Raji (cell line): ENCODE results near the gene CRIM1.

ENCODE experiments used
- POLR2A ChIP-seq: IDR thresholded peaks from 2 replicates; pipeline ENCODE4 v1.6.1; 2011; ENCODE audit warnings: low read depth, low read length, control low read depth; ENCODE audit not compliant: insufficient read depth

The CRIM1 gene

DNA sequence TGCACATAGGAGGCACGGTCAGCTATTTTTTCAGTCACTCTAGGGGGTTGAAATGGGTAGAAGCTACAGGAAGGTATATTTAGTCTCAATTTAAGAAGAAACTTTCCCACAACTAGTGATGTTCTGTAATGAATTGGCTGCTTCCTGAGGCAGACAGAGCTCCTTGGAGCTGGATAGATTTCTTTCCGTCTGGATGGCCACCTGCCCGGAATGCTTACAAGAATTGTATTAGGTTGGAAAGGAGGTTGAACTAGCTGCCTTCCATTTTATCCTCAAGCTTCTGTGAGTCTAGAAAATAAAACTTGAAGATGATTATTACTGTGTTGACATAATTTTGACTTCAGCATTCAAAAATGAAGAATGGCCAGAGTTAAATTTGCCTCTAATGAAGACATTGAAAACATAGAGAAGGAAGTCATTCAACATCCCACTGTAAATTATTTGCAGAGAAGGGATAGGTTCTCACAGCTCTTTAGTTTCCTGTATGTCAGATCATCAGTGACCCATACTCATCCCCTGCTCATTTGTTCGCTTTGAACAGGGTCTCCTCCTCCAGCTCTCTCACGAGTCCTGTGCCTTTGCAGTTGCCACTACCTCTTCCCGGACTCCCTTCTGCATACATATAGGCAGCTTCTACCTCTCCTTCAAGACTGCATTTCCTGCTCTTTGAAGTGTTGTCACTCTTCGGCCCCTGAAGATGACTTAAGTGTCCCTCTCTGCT lies 88.8 kb downstream of the CRIM1 start:
- no peak for TF ChIP-seq POLR2A

DNA sequence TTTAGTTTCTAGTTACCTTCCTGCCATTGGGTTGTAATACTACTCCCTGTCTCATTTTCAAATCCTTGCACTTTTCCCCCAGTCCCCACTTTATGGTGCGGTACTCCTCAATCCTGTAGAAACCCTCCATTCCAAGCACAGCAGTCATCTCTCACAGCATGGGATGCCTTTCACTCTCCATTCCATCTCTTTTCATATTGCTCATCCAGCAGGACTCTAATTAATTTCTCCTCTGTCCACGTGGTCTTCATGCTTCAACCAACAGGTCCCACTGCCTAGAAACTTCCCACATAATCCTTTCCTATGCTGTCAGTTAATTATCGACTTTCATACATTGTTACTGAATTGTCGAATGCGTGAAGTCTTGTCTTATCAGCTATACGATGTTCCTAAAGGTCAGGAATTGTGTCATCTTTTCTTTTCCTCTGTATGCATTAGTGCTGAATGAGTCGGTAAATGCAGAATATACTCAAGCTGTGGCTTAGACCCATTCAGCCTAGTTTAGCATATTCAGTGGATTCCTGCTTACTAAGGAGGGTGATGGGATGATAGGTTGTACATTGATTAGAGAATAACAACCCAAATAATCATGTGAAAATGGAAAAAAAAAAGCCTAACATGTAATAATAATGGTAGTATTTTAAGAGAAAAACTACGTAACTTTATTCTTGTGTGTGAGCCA lies 89.7 kb downstream of the CRIM1 start:
- no peak for TF ChIP-seq POLR2A

DNA sequence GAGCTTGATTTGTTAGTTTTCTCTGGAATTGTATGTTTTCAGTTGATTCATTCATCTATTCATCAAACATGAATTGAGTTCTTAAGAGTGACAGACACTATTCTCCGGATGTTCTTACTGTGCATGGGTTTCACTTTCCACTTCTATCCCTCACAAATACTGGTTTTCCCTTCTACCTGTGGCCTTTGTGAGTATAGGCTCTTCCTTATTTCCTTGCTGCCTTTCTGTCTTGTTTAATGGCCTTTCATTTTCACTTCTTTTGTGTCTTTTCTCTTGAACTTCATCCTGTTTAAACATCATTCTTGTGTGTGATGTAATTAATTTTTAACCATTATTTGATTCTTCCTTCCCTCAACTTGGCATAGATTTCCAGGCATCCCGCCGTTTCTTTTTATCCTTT lies 90.7 kb downstream of the CRIM1 start:
- no peak for TF ChIP-seq POLR2A

DNA sequence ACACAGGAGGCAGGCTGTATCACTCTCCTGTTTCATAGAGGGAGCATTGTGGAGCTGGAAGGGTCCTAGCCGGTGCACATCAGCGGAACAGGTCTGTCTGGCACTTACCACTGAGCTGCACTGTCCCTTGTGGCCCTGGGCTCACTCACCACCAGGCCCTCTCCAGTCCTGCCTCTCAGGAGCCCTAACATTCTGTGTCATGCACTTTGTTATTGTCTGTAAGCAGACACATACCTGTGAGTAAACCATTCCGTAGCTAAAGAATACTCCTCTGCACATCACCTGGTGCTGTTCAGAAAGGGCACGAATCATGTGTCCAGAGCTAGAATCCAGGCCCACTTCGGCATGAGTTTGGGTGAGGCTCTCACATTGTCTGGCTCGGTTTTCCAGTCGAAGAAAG lies 93.6 kb downstream of the CRIM1 start:
- no peak for TF ChIP-seq POLR2A

DNA sequence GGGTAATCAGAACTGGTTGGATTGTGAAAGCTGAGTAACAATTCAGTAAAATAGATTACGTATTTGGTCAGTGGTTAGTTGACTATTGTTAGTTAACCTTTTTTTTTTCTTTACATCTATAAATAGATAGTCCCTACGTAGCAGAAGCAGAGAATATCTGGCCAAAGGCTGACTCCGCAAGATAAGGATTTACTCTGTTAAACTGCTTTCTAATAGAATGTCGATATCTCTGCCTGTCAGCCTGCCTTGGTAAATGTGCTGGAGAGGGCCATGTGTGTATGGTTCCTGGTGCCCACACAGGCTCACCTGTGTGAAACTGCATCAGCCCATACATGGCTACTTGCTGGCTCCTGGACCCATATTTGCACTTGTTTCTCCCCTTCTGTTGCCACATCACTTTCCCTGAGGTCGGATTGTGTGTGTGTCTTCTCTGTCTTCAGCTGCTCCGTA lies 94.4 kb downstream of the CRIM1 start:
- no peak for TF ChIP-seq POLR2A

DNA sequence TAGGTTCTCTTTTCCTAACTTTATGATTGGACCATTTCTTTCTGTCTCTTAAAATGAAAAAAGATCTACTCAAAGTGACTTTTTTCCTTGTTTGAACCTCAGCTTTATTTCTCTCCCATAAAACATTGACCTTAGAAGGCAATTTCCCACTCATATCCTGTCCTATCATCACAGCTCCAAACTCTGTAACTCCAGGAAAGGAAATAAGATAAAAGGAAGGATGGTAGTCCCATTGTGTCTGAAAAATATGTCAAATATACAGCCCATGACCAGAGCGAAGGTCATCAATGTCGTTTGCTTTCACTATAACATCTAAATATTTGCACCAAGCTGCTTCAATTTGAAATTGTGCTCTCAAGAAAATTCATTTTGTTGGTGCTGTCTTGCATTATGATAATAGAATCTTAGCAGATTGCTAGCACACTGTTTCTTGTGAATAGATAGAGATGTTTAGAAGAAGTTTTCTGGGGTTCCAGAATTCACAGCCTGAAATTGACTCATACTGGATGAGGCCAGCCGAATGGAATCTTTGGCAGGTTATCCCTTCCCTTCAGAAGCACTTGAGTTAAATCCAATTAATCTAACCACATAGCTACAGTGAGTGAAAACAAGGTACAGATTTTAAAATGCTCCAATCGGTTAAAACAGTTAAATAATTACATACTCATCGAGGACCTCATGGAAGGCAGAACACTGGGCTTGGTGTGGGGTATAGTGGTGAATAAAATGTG lies 95.1 kb downstream of the CRIM1 start:
- no peak for TF ChIP-seq POLR2A

DNA sequence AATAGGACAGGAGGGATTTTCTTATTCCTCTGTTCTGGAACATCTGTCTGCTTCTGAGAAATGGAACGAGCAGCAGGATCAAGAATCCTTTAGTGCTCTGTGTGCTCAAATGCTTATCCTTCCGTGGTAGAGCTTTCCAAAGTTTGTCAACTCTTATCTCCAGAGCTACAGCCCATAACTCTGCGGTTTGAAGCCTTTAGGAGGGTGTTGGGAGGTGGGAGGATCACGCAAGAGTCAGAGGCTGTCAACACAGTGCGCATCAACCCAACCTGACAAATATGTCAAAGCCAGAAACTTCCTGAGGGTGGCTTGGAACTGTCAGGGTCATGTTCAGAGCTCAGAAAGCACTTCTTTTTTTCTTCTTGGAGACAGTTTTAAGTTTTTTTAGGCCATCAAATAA lies 95.9 kb downstream of the CRIM1 start:
- TF ChIP-seq POLR2A: no peak

DNA sequence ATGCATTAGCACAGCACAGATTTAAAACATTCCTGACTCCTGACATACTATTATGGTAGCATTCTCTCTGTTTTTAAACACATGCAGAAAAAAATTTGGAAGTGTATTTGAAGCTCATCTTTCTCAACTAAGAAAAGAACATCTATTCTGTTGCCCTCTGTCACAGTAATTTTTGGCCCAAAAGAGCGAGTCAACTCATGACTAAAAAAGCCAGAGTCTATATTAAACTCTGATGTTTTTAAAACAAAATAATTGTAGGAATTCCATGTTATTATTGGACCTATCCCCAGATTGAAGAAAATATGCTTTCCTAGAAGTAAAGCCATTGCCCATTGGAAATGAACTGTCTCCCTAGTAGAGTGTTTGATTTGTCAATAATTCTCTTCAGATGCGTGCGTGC lies 96.7 kb downstream of the CRIM1 start:
- TF ChIP-seq POLR2A: no peak

DNA sequence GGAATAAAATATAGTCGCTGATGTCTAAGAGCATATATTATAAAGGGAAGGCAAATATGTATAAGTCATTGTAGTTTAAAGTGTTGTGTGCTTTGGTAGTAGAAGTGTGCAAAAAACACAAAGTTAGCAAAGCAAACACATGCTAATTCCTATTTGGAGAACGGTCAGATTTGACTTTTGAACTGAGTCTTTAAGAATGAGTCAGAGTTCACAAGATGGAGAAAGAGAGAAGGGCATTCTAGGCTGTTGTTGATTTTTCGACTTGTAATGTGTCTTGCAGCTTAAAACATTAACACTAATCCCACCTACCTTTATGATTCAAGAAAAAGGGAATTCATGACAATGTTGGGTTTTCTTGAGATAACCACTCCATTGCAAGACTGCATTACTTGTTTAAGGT lies 98.1 kb downstream of the CRIM1 start:
- no peak for TF ChIP-seq POLR2A

DNA sequence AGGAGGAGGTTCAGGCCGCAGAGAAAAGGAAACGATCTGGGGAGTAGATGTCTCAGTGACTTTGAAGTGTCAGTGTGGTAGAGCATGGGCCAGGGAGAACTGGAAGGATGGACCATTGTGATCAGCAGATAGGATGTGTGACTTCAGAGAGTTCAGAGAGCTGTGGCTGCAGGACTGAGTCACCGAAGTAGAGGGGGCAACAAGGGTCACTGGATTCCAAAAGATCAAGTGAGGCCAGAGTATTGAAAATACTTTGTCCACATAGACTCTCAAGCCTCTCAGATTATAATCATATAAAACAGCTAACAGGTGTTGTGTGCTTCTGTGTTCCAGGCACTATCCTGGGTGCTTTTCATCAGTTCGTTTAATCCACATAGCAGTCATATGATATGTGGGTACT lies 99.4 kb downstream of the CRIM1 start:
- no peak for TF ChIP-seq POLR2A

DNA sequence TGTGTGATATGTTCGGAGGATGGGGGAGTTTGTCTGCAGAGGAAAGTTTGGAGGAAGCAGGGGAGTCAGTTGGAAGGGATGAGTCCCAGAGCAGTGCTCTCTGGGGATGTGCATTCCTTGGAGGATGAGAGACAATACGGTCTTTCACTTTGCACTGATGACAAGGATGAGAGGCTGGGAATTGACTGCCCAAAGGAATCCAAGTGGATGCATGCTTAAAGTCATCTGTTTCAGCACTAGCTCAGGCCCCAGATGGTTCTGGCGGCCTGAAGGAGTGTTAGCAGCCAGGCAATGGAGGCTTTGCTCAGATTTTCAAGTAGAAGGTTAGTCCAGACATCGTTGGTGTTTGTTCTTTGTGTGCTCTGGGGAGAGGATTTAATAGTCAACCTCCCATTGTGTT lies 100.2 kb downstream of the CRIM1 start:
- TF ChIP-seq POLR2A: no peak

DNA sequence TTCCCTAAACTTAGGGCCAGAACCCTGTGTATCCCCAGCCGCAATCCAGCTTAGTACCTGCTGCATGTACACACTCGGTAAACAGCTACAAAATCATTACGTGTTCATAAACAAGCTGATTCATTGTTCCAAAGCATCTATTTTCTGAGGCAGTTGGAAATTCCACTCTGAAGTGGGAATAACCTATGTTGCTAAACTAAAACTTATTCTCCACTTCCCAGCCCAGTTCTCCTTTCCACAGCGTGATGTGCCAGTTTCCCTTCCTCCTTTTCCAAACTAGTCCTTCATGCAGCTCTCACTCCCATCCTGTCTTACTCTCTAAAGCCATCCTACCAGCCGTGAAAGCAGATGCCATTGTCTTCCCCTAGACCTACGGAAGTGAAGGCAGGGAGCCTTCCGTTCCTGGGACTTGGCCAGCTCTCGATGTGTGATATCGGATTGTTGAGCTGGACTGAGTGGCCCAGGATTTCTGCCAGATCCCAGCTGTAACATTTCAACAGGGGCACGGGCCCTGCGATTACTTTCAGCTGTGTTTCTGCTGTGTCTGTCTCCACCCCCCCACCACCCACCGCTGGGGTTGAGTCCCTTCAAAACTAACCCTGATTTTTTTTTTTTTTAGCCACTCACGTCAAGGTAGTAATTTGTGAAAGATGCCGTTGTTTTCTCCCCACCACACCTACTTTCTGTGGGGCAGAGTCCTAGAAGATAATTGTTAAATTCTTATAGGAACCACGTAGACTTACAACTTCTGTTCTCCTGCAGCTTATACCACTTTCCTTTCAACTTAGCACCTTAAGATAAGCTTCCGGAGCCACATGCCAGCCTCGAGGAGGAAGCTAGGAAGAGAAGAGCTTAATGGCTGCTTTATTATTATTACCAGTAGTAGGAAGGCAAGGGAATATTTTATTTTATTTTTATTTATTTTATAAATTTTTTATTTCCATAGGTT lies 100.9 kb downstream of the CRIM1 start:
- TF ChIP-seq POLR2A: no peak

DNA sequence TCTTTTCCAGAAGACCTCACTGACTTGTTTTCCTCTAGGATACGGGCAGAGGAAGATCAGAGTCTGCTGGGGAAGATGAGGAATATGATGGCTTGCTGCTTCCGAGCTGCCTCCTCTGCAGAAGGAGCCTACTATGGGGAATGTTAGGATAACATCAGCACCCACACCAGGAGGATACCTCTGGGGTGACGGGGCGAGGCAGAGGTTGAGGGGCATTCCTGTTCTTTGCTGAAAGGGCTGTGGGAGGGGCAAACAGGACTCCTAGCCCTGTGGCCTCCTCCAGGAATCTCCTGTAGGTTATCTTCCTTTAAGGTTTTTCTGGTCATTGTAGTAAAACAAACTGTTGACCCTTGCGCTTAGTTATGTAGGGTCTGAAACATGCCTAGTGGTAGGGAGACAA lies 102.5 kb downstream of the CRIM1 start:
- TF ChIP-seq POLR2A: no peak

DNA sequence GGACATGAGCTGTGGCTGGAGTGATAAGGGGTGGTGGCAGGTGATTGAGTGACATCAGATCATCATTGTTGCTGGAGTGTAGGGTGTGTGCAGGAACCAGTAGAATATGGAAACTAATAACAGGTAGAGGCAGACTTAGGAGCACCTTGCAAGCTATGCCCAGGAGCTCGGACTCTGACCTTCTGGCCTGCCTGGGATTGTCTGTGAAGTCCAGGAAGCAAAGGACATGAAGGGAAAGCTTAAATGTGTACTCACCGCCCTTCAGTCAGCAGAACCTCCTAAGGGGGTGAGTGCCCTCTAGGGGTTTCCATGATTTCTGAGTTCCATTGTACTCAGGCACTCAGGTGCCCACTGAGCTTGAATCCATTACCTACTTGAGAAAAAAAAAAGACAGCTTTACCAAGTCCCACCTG lies 104.2 kb downstream of the CRIM1 start:
- no peak for TF ChIP-seq POLR2A
